Measurements from ENCODE around the gene ANKRD34A.

Gene ANKRD34A

GRCh38 chr1:145972580-145972979, 8.2 kb upstream of the ANKRD34A start:
- TF ChIP-seq, protein P1, sequence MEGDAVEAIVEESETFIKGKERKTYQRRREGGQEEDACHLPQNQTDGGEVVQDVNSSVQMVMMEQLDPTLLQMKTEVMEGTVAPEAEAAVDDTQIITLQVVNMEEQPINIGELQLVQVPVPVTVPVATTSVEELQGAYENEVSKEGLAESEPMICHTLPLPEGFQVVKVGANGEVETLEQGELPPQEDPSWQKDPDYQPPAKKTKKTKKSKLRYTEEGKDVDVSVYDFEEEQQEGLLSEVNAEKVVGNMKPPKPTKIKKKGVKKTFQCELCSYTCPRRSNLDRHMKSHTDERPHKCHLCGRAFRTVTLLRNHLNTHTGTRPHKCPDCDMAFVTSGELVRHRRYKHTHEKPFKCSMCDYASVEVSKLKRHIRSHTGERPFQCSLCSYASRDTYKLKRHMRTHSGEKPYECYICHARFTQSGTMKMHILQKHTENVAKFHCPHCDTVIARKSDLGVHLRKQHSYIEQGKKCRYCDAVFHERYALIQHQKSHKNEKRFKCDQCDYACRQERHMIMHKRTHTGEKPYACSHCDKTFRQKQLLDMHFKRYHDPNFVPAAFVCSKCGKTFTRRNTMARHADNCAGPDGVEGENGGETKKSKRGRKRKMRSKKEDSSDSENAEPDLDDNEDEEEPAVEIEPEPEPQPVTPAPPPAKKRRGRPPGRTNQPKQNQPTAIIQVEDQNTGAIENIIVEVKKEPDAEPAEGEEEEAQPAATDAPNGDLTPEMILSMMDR (IDR thresholded peaks at IDR 0.05) = no peak

DNA sequence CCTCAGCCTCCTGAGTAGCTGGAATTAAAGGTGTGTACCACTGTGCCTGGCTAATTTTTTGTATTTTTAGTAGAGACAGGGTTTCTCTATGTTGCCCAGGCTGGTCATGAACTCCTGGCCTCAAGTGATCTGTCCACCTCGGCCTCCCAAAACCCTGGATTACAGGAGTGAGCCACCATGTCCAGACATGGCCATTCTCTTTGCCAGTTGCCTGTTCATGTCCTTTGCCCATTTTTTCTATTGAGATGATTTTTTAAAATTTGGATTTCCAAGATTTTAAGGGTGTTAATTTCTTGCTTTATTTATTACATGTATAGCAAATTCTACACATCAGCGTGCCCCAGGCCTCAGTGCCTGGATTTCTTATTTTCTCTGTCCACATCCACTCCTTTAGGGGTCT, 2.9 kb upstream of the ANKRD34A start:
- TF ChIP-seq, protein P1 (IDR thresholded peaks at IDR 0.05) = no peak

DNA sequence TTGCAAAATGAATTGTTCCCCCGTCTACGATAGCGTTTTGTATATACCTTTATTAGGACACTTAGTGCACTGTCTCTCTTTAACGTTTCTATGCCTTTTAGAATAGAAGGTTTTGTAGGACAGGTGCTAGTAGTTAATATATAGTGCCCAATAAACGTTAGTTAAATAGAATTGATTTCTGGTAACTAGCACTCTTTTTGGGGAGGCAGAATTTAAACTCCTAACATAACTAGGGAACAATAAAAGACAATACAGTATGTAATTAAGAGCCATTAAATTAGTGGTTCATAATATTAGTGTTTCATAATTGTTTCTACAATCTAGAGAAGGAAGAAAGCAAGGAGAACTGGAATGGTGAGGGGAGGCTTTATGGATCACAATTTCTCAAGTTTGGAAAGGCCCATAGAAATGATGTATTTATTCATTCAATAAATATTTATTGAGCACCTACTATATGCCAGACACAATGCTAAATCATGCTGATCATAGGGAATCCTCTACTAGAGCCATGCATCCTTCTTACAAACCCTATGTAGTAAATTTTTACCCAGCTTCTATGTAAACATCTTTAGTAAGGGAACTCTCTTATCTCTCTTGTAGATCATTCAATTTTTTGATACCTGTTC, 857 bp upstream of the ANKRD34A start:
- TF ChIP-seq, protein P1 (IDR thresholded peaks at IDR 0.05) = no peak

DNA sequence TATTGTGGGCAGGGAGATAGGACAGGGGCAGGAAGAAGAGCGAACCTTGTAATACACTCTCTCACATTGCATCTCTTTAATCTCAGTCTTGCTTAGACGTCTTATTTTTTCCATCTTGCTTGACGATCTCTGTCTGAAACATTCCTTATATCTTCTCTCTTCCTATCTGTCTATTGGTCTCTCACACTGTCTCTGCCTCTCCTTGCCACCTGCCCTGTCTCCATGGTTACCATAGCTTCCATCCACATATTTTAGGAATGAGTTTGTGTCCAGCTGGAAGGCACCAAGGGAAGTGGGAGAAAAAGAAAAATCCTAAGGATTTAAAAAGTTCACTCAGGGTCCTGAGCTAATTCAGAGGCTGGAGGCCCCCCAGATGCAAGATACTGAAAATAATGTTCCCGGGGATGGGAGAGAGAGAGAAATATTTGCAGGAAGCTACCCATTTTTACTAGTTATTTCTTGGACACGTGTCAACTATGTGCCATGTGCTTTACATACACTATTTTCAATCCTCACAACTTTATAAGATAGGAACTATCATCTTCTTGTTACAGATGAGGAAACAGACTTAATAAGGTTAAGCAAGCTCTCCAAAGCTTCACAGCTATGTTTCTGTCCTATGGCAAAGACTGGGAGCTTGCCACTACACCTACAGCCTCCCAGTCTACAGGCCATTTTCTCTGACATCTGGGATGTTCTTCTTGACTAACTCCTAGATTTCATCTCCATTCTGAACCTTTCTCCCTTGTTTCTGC, 933 bp downstream of the ANKRD34A start:
- TF ChIP-seq, protein P1 (IDR thresholded peaks at IDR 0.05) = no peak

DNA sequence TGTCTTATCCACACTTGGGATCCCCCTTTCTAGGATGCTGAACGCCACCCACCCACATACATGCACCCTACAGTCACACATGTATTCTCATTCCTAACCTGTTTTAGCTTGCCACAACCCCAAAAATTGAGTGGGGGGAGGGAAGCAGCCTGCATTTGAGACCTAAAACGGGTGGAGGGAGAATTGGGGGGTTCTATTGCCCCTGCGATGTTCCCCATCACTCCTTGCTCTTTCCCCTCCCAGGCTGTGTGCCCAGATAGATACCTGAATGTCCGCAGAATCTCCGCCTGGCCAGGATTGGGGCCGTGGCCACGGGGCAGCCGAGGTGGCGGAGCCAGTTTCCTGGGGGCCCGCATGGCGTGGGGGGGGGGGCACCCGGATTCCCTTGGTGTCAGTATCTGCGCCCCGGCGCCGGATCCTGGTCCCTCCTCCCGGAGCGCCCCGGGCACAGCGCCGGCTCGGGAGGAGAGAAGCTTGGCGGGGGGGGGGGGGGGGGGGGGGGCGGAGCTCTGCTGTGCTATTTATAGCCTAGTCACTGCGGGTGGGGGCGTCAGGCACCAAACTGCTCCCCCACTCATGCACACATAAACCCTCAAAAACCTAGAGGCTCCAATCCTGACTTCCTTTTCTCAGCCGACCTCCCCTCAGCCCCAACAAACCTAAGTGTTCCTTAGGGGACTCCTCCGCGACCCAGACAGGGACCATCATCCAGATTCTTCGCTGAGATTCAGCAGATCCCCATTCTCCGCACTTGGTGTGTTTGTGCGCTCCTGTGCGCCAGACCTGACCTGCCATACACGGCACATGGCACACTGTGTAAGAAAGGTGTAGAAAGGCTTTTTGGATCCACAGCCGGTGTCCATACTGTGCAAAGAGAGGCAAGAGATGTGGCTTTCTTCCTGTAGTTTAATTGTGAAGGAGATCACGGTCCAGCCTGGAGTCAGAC, 1.9 kb downstream of the ANKRD34A start:
- TF ChIP-seq, protein P1 (IDR thresholded peaks at IDR 0.05) = no peak

GRCh38 chr1:145961425-145962156, 2.8 kb downstream of the ANKRD34A start:
- TF ChIP-seq, protein P1 (IDR thresholded peaks at IDR 0.05) = no peak

GRCh38 chr1:145961109-145961424, 3.3 kb downstream of the ANKRD34A start:
- TF ChIP-seq, protein P1 (IDR thresholded peaks at IDR 0.05) = no peak
